SK-N-MC (cell line): Measurements from ENCODE around the gene ZNF423.

Experiments
- DNase-seq: peaks from one replicate; pipeline ENCODE4 v3.0.0-alpha.2; 2011; ENCODE audit warnings: low read depth, low spot score
- H3K27ac ChIP-seq: fragments of 200-600 bp; sonication (generic); 2 replicates; pipeline ENCODE4 v1.5.1; 2016; ENCODE audit warnings: mixed run types
- H3K36me3 ChIP-seq: fragments of 200-600 bp; sonication (generic); 2 replicates; pipeline ENCODE4 v1.6.1; 2017; ENCODE audit warnings: antibody characterized with exemption, low read length, mixed read lengths; ENCODE audit not compliant: insufficient read depth
- H3K4me3 ChIP-seq: fragments of 200-600 bp; sonication (generic); 2 replicates; pipeline ENCODE4 v1.5.1; 2016
- H3K9ac ChIP-seq: fragments of 200-600 bp; sonication (generic); 2 replicates; pipeline ENCODE4 v1.8.0; 2017; ENCODE audit warnings: mixed run types, mixed read lengths; ENCODE audit not compliant: insufficient read length
- H3K9me3 ChIP-seq: fragments of 200-600 bp; sonication (generic); 2 replicates; pipeline ENCODE4 v1.6.1; 2017; ENCODE audit warnings: low read depth, mild to moderate bottlenecking, antibody characterized with exemption, low read length, moderate library complexity, mixed read lengths
- EZH2 ChIP-seq: fragments of 200-600 bp; sonication (generic); IDR thresholded peaks from one replicate; pipeline ENCODE4 v1.6.1; 2017; ENCODE audit warnings: antibody characterized with exemption
- FOXP2 ChIP-seq: optimal IDR thresholded peaks from 2 replicates; pipeline ENCODE3; 2011; ENCODE audit warnings: mild to moderate bottlenecking, moderate library complexity; ENCODE audit not compliant: insufficient read depth; ENCODE audit errors: extremely low read length, control extremely low read depth
- POLR2AphosphoS5 ChIP-seq: IDR thresholded peaks from 2 replicates; pipeline ENCODE4 v1.6.1; 2012; ENCODE audit warnings: mild to moderate bottlenecking, low read depth, low read length, borderline replicate concordance

The ZNF423 gene

GRCh38 chr16:49750341-49751000 lies 105.4 kb downstream of the ZNF423 start:
- TF ChIP-seq FOXP2 (no peak), POLR2AphosphoS5 (no peak), EZH2 (no peak)
- Histone ChIP-seq H3K4me3 (no peak overlapping the region), H3K9ac (no peak overlapping the region), H3K9me3 (no peaks in the 10 kb centered on the region), H3K36me3 (no peaks in the 10 kb centered on the region), H3K27ac (no peak overlapping the region)
- DNase-seq, result no peak

GRCh38 chr16:49749816-49750215 lies 106.1 kb downstream of the ZNF423 start:
- no peak overlapping the region for H3K9ac ChIP-seq
- DNase-seq, result no peak

GRCh38 chr16:49748322-49748721 lies 107.6 kb downstream of the ZNF423 start:
- H3K9me3 ChIP-seq, result no peaks in the 10 kb centered on the region
- no peak overlapping the region for H3K9ac ChIP-seq
- no peak for DNase-seq
- no peak overlapping the region for H3K27ac ChIP-seq
- no peak overlapping the region for H3K4me3 ChIP-seq
- no peak for TF ChIP-seq POLR2AphosphoS5
- TF ChIP-seq FOXP2, result no peak
- no peak for TF ChIP-seq EZH2
- no peaks in the 10 kb centered on the region for H3K36me3 ChIP-seq

More at GRCh38 chr16:49749816-49750215, 106.1 kb downstream of the ZNF423 start:
- Histone ChIP-seq H3K36me3 (no peaks in the 10 kb centered on the region), H3K4me3 (no peak overlapping the region), H3K9me3 (no peaks in the 10 kb centered on the region), H3K27ac (no peak overlapping the region)
- TF ChIP-seq POLR2AphosphoS5 (no peak), FOXP2 (no peak), EZH2 (no peak)

DNA sequence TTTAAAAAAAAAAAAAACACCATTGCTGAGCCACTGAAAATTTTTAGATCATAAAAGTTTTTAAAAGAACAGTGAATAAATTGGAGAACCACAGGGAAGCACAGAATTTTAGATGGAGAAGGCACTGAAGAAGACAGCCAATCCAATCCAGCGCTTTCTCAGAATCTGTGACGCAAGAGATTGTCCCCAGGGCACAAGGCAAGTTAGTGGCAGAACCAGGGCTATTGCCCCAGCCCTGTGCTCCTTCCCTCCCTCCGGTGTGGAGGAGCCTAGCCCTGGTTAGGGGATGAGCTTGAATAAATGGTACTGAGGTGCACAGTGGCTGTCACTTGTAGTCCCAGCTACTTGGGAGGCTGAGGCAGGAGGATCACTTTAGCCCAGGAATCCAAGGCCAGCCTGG lies 108.3 kb downstream of the ZNF423 start:
- no peak overlapping the region for H3K9ac ChIP-seq
- no peak overlapping the region for H3K4me3 ChIP-seq
- no peak overlapping the region for H3K27ac ChIP-seq
- DNase-seq, result no peak
- H3K36me3 ChIP-seq, result no peaks in the 10 kb centered on the region
- TF ChIP-seq POLR2AphosphoS5 (no peak), EZH2 (no peak), FOXP2 (no peak)
- H3K9me3 ChIP-seq, result no peaks in the 10 kb centered on the region

GRCh38 chr16:49746545-49746944 lies 109.4 kb downstream of the ZNF423 start:
- no peak overlapping the region for H3K27ac ChIP-seq
- no peaks in the 10 kb centered on the region for H3K36me3 ChIP-seq
- DNase-seq, result no peak
- no peak for TF ChIP-seq EZH2
- TF ChIP-seq FOXP2, result no peak
- no peak for TF ChIP-seq POLR2AphosphoS5
- H3K9me3 ChIP-seq, result no peaks in the 10 kb centered on the region
- H3K9ac ChIP-seq, result no peak overlapping the region
- H3K4me3 ChIP-seq, result no peak overlapping the region

GRCh38 chr16:49745311-49745747 lies 110.6 kb downstream of the ZNF423 start:
- H3K9me3 ChIP-seq, result no peaks in the 10 kb centered on the region
- no peak for TF ChIP-seq POLR2AphosphoS5
- no peak for TF ChIP-seq EZH2
- DNase-seq, result no peak

DNA sequence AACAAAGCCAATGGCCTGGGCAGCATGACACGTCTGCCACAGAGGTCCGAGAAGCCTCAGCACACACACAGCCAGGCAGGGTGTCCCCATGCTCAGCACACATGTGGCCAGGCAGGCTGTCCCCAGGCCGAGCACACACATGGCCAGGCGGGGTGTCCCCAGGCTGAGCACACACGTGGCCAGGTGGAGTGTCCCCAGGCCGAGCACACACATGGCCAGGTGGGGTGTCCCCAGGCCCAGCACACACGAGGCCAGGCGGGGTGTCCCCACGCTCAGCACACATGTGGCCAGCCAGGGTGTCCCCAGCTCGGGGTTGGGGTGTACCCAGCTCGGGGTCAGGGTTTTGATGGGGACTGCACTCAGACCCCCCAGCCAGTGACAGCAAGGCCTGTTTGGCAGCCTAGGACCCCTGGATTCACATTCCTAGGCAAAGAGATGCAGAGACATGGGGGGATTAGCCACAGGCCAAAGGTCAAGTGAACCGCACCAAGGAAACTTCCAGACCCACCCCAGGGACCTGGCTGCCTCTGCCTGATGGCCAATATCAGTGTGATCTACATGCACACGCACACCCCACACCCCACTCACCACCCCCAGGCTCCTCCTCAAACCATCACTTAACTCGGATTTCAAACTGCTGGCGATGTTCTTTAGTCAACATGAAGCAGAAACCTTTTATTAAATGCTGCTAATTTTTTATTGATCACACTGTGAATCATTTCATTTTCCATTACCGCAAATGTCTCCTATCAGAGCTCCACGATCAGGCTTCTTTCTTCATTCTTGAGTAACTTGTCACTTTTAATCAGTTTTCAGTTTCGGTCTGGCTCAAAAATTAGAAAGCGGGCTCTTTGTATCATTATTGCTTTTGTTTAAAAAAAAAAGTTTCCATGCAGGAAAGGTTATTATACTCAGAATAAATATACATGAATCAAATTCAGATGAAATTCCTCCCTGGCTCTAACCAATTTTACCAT lies 111.4 kb downstream of the ZNF423 start:
- H3K4me3 ChIP-seq, result no peak overlapping the region
- H3K36me3 ChIP-seq, result no peaks in the 10 kb centered on the region
- H3K9me3 ChIP-seq, result no peaks in the 10 kb centered on the region
- DNase-seq, result no peak
- H3K27ac ChIP-seq, result no peak overlapping the region
- TF ChIP-seq POLR2AphosphoS5, result no peak
- no peak for TF ChIP-seq EZH2
- TF ChIP-seq FOXP2, result no peak
- no peak overlapping the region for H3K9ac ChIP-seq

More at GRCh38 chr16:49745311-49745747, 110.6 kb downstream of the ZNF423 start:
- H3K27ac ChIP-seq, result no peak overlapping the region
- no peaks in the 10 kb centered on the region for H3K36me3 ChIP-seq
- H3K4me3 ChIP-seq, result no peak overlapping the region
- H3K9ac ChIP-seq, result no peak overlapping the region

DNA sequence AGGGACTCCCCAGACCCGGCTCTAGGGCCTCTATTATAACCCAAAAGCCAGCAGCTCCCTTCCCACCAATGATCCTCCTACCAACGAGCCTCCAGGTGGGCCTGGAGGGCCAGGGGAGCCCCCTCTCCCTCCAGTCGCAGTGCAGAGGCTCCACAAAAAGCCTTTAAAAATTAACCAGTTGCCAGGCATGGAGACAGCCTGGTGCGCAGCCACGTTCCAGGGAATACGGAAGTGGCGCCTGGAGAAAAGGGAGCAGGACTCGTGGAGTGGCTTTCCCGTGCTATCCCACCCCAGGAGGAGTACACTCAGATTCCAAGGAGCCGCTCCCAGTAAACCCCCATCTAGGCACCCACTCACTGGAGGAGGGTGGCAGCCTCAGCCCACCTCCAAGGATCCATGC lies 112.3 kb downstream of the ZNF423 start:
- Histone ChIP-seq H3K9ac (no peak overlapping the region), H3K4me3 (no peak overlapping the region), H3K27ac (no peak overlapping the region), H3K9me3 (no peaks in the 10 kb centered on the region), H3K36me3 (no peaks in the 10 kb centered on the region)
- no peak for DNase-seq
- TF ChIP-seq EZH2 (no peak), FOXP2 (no peak), POLR2AphosphoS5 (no peak)

GRCh38 chr16:49743203-49743464 lies 112.8 kb downstream of the ZNF423 start:
- no peak for DNase-seq
- H3K4me3 ChIP-seq, result no peak overlapping the region
- H3K9ac ChIP-seq, result no peak overlapping the region
- no peak for TF ChIP-seq FOXP2
- TF ChIP-seq EZH2, result no peak
- TF ChIP-seq POLR2AphosphoS5, result no peak
- H3K36me3 ChIP-seq, result no peaks in the 10 kb centered on the region
- no peaks in the 10 kb centered on the region for H3K9me3 ChIP-seq
- H3K27ac ChIP-seq, result no peak overlapping the region
